ENCODE results near the gene C4B. TPM values are rescaled to one million over a fixed set of nuclear protein-coding genes. Genes with fewer than 3 reads are reported as not detected.
A peak's percentile ranks its signal among the peaks of the same experiment; 100 is the strongest.
"Not testable (repeated sequence)": the region's sequence is repeated elsewhere in the genome, so short reads cannot be mapped to it uniquely, and the experiment has no call there.

C4B gene
- total RNA-seq, 1 experiment from 2014 or later: 6.3 TPM

GRCh38 chr6:32037598-32038524 is 23.3 kb downstream of the C4B start, which contains the start of gene CYP21A2:
TSS of gene CYP21A2 (plus strand) at chr6:32038415. CDS start at chr6:32038423, 8 bp downstream.
- H4K20me1 ChIP-seq (ENCODE audit: insufficient read depth); intact Hi-C loops (cut with micrococcal nuclease); H3K4me3 ChIP-seq (replicated peaks in 1 of 2; ENCODE audit: low read depth in 1 of 2, low read length in 2 of 2); RAD21 ChIA-PET (ENCODE audit: low non-redundant PET in 1 of 2, low total read pairs in 2 of 2, uncharacterized antibody in 2 of 2, unreplicated experiment in 2 of 2); BruUV-seq (replicated peaks); H3K9ac ChIP-seq (ENCODE audit: low read length); POLR2A ChIA-PET; H3K4me1 ChIP-seq (ENCODE audit: control insufficient read depth in 1 of 2, insufficient read depth in 2 of 2, low read length in 2 of 2); H3K4me2 ChIP-seq (ENCODE audit: low read length); H3K9me3 ChIP-seq (ENCODE audit: control insufficient read depth in 1 of 2, insufficient read depth in 1 of 2, low read depth in 1 of 2, low read length in 2 of 2); H3K79me2 ChIP-seq (ENCODE audit: insufficient read depth, low read length); H3K27me3 ChIP-seq (ENCODE audit: insufficient read depth, low read length); H3K9me2 ChIP-seq (ENCODE audit: insufficient read depth); DNase-seq (ENCODE audit: low read depth, low spot score); H3K36me3 ChIP-seq (ENCODE audit: control insufficient read depth in 1 of 2, insufficient read depth in 2 of 2, low read length in 2 of 2); CTCF ChIA-PET; H3K27ac ChIP-seq (ENCODE audit: low read depth, low read length); H2AFZ ChIP-seq (ENCODE audit: low read depth, low read length, poor library complexity, severe bottlenecking): not testable (repeated sequence)
- peak; percentile 54 for ATAC-seq

- DNase-seq (ENCODE audit: low read depth, low spot score); CTCF ChIA-PET; H3K9ac ChIP-seq (ENCODE audit: low read length): not testable (repeated sequence)
These were observed 24.3 kb downstream of the C4B start for GRCh38 chr6:32038878-32039277.

GRCh38 chr6:32039321-32040274 is 25.0 kb downstream of the C4B start:
- H3K9me3 ChIP-seq (ENCODE audit: control insufficient read depth in 1 of 2, insufficient read depth in 1 of 2, low read depth in 1 of 2, low read length in 2 of 2); H3K9ac ChIP-seq (ENCODE audit: low read length); H3K27ac ChIP-seq (ENCODE audit: low read depth, low read length); intact Hi-C loops (cut with micrococcal nuclease); CTCF ChIA-PET; RAD21 ChIA-PET (ENCODE audit: low non-redundant PET in 1 of 2, low total read pairs in 2 of 2, uncharacterized antibody in 2 of 2, unreplicated experiment in 2 of 2); H3K4me2 ChIP-seq (ENCODE audit: low read length); DNase-seq (ENCODE audit: low read depth, low spot score); H3K4me3 ChIP-seq (replicated peaks in 1 of 2; ENCODE audit: low read depth in 1 of 2, low read length in 2 of 2); POLR2A ChIA-PET; H4K20me1 ChIP-seq (ENCODE audit: insufficient read depth); H3K9me2 ChIP-seq (ENCODE audit: insufficient read depth); BruUV-seq (replicated peaks); H3K27me3 ChIP-seq (ENCODE audit: insufficient read depth, low read length); H3K4me1 ChIP-seq (ENCODE audit: control insufficient read depth in 1 of 2, insufficient read depth in 2 of 2, low read length in 2 of 2); H3K36me3 ChIP-seq (ENCODE audit: control insufficient read depth in 1 of 2, insufficient read depth in 2 of 2, low read length in 2 of 2); H2AFZ ChIP-seq (ENCODE audit: low read depth, low read length, poor library complexity, severe bottlenecking); H3K79me2 ChIP-seq (ENCODE audit: insufficient read depth, low read length): not testable (repeated sequence)
- ATAC-seq: 0 out of 2 replicates have a peak, but pooled peaks have one; percentile 12

More at GRCh38 chr6:32038878-32039277, 24.3 kb downstream of the C4B start:
- ATAC-seq; H3K9me3 ChIP-seq (ENCODE audit: control insufficient read depth in 1 of 2, insufficient read depth in 1 of 2, low read depth in 1 of 2, low read length in 2 of 2); H3K27ac ChIP-seq (ENCODE audit: low read depth, low read length); BruUV-seq (replicated peaks); H3K36me3 ChIP-seq (ENCODE audit: control insufficient read depth in 1 of 2, insufficient read depth in 2 of 2, low read length in 2 of 2); H3K4me1 ChIP-seq (ENCODE audit: control insufficient read depth in 1 of 2, insufficient read depth in 2 of 2, low read length in 2 of 2); H3K4me2 ChIP-seq (ENCODE audit: low read length); H3K27me3 ChIP-seq (ENCODE audit: insufficient read depth, low read length); POLR2A ChIA-PET; H3K9me2 ChIP-seq (ENCODE audit: insufficient read depth); H4K20me1 ChIP-seq (ENCODE audit: insufficient read depth); H3K79me2 ChIP-seq (ENCODE audit: insufficient read depth, low read length); RAD21 ChIA-PET (ENCODE audit: low non-redundant PET in 1 of 2, low total read pairs in 2 of 2, uncharacterized antibody in 2 of 2, unreplicated experiment in 2 of 2); intact Hi-C loops (cut with micrococcal nuclease); H2AFZ ChIP-seq (ENCODE audit: low read depth, low read length, poor library complexity, severe bottlenecking); H3K4me3 ChIP-seq (replicated peaks in 1 of 2; ENCODE audit: low read depth in 1 of 2, low read length in 2 of 2): not testable (repeated sequence)

GRCh38 chr6:32040299-32041049 is 25.9 kb downstream of the C4B start:
- H2AFZ ChIP-seq (ENCODE audit: low read depth, low read length, poor library complexity, severe bottlenecking); H3K4me2 ChIP-seq (ENCODE audit: low read length); H3K9me2 ChIP-seq (ENCODE audit: insufficient read depth); intact Hi-C loops (cut with micrococcal nuclease); H3K9me3 ChIP-seq (ENCODE audit: control insufficient read depth in 1 of 2, insufficient read depth in 1 of 2, low read depth in 1 of 2, low read length in 2 of 2); DNase-seq (ENCODE audit: low read depth, low spot score); CTCF ChIA-PET; H3K27ac ChIP-seq (ENCODE audit: low read depth, low read length); POLR2A ChIA-PET; H4K20me1 ChIP-seq (ENCODE audit: insufficient read depth); H3K4me1 ChIP-seq (ENCODE audit: control insufficient read depth in 1 of 2, insufficient read depth in 2 of 2, low read length in 2 of 2); RAD21 ChIA-PET (ENCODE audit: low non-redundant PET in 1 of 2, low total read pairs in 2 of 2, uncharacterized antibody in 2 of 2, unreplicated experiment in 2 of 2); H3K79me2 ChIP-seq (ENCODE audit: insufficient read depth, low read length); H3K9ac ChIP-seq (ENCODE audit: low read length); H3K4me3 ChIP-seq (replicated peaks in 1 of 2; ENCODE audit: low read depth in 1 of 2, low read length in 2 of 2); H3K27me3 ChIP-seq (ENCODE audit: insufficient read depth, low read length); H3K36me3 ChIP-seq (ENCODE audit: control insufficient read depth in 1 of 2, insufficient read depth in 2 of 2, low read length in 2 of 2); BruUV-seq (replicated peaks): not testable (repeated sequence)
- 0 out of 2 replicates have a peak, but pooled peaks have one; percentile 5 for ATAC-seq

Data from HCT116 (cell line).